ENCODE data around the gene C17orf107.
"Not testable (repeated sequence)": the region's sequence is repeated elsewhere in the genome, so short reads cannot be mapped to it uniquely, and the experiment has no call there.

C17orf107 gene

DNA sequence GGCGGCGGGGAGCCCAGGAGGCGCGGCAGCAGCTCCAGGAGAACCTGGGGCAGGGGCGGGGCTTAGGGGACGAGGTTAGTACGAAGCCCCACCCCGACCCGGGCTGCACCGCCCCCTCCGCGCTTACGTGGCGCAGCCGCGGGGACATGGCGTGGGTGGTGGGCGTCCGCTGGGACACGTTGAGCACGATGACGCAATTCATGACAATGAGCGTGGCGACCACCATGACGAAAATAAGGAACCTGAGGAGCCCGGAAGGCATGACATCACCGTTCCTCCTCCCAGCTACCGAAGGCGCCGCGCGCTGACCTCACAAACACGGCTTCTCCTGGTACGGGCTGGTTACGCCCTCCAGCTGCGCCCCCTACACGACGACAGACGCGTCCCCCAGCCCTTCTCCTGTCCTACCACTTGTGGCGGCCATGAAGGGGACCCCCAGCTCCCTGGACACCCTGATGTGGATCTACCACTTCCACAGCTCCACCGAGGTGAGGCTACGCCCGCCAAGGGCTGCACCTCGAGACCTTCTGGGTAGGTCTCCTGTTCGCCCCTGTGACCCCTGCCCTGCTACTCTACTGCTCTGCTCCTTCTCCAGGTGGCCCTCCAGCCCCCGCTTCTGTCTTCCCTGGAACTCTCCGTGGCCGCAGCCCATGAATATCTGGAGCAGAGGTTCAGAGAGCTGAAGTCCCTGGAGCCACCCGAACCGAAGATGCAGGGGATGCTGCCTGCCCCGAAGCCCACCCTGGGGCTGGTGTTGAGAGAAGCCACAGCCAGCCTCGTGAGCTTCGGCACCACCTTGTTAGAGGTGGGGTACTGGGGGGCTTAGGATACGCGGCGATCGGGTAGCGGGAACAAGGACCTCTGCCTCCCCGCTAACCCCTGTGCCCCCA is at the start of gene C17orf107:
Gene C17orf107 (plus strand): TSS at position 196 of the 890 bp plus-strand sequence. CDS start 227 bp downstream, at position 423.
- DNase-seq: no peak

DNA sequence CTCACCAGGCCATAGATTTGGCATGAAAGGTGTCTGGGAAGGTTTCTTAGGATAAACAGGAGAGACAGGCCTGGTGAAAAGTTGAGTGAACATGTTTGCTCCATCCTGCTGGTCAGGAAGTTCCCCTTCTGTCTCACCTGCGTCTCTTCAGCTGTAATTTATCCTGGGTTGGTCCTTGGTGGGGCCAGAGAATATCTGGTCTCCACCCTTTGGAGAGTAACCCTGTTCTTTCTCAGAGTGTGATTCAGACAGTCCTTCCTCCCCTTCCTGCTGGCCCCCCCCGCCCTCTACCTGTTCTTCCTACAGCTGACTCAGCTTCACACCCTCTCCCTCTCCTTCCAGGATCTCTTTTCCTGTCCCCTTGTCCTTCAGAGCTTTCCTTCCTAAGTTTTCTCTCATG is 49.1 kb upstream of the C17orf107 start:
- no peak for DNase-seq

DNA sequence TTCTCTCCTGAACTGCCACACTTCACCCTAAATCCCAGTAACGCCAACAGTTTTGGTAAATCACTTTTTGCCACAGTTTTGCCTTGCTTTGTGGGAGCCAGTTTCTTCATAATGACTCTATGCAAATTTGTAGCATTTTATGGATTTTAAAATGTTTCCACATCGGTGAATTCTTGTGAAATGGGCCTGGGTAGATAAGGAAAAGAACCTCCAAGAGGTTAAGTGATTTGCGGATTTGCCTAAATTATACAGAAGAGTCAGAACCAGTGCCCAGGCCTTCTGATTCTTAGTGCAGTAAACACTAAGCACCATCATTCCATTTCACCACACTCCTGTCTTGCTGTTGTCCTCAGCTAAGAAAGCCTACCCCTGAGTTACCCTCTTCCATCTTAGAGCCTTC is 48.3 kb upstream of the C17orf107 start:
- DNase-seq: no peak

DNA sequence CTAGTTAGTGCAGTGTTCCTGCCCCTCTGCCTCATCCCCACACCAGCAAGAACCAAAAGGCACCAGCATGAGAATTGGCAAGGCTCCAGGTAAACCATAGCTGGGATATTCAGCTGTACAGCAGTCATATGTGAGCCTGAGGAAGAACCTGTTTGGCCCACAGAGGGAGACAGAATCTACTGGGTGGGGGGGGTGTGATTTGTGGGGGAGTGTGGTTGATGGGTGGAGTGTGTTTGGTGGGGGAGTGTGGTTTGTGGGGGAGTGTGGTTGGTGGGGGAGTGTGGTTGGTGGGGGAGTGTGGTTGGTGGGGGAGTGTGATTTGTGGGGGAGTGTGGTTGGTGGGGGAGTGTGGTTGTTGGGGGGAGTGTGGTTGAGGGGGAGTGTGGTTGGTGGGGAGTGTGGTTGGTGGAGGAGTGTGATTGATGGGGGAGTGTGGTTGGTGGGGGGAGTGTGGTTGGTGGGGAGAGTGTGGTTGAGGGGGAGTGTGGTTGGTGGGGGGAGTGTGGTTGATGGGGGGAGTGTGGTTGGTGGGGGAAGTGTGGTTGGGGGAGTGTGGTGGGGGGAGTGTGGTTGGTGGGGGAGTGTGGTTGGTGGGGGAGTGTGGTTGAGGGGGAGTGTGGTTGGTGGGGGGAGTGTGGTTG is 46.6 kb upstream of the C17orf107 start:
- no peak for DNase-seq

DNA sequence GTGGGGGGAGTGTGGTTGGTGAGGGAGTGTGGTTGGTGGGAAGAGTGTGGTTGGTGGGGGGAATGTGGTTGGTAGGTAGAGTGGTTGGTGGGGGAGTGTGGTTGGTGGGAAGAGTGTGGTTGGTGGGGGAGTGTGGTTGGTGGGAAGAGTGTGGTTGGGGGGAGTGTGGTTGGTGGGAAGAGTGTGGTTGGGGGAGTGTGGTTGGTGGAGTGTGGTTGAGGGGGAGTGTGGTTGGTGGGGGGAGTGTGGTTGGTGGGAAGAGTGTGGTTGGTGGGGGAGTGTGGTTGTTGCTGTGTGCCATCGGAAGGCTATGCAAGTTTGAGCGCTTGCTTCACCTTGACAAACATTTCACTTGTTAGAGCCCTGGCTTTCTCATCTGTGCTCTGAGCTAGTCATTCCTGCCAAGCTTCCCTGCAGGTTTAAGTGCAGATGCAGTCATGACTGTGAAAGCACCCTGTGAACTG is 46.1 kb upstream of the C17orf107 start:
- no peak for DNase-seq

DNA sequence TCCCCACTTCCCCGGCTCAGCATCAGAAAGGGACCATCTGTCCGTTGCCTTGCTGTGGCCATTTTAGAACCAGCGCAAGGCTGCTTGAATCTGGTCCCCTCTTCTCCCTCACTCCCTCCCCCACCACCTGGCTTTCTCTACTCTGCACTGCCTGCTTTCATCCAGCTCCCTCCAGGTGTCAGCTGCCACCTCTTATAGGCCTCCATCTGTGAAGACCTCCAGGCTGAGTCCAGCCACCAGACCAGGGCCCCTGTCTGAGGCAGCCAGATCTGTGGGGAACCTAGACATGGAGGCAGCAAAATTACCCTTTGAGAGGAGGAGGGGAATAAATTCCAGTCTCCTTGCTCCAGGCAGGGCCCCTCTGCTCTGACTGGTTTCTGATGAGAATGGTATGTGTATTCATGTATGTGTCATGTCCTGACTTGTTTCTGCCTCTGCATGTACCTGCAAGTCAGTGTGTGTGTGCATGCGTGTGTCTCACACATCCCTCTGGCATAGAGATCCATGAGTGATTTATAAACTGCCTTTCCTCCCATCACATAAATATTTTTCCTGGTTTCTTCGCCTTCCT is 45.1 kb upstream of the C17orf107 start:
- DNase-seq: no peak

DNA sequence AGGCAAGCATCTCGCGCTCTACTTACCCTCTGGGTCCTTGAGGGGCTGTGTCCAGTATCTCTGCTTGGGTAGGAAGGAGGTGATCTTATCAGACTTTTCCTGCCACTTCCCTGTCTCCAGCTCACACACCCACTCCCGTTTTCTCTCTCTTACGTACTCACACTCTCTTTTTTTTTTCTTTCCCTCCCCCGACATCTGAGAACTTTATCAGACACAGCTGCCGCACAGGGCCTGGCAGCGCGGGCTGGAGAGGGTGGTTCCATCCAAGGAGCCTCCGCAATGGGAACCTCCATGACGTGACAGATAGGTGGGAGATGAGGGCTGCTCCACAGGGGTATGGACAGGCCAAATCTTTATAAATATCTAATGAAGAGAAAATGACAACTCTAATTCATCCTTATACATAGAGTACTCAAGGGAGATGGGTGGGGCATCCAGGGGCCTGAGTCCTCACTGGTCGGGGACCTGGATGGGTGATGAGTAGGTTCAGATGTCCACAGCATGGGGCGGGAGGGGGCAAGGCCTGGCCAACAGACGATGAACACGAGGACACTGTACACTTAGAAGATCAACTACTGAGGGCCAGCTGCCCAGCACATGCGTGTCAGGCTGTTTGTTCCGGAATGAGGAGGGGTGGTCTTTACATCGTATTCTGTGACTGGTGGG is 42.9 kb upstream of the C17orf107 start:
- DNase-seq: no peak

DNA sequence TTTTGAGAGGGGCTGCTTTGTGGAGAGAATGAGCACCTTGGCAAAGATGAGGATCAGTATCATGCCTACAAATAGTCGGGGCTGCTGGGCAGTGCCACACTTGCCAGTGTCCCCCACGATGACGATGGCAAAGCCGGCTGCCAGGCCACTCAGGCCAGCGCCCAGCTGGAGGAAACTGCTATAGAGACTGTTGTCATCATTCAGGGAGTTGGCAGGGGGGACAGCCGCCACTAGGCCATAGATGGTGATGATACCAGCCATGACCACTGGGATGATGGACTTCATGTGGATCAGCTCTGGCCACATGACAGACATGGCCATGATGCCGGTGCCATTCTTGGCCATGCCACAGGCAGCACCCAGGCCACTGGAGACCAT is 42.4 kb upstream of the C17orf107 start:
- no peak for DNase-seq

DNA sequence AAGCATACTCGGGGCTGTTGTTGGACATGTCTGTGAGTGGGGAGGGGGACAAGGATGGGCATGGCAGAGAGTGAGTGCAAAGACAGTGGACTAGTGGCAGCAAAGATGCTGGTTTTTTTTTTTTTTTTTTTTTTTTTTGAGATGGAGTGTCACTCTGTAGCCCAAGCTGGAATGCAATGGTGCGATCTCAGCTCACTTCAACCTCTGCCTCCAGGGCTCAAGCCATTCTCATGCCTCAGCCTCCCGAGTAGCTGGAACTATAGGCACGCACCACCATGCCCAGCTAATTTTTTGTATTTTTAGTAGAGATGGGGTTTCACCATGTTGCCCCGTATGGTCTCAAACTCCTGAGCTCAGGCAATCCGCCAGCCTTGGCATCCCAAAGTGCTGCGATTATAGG is 42.0 kb upstream of the C17orf107 start:
- not testable (repeated sequence) for DNase-seq

DNA sequence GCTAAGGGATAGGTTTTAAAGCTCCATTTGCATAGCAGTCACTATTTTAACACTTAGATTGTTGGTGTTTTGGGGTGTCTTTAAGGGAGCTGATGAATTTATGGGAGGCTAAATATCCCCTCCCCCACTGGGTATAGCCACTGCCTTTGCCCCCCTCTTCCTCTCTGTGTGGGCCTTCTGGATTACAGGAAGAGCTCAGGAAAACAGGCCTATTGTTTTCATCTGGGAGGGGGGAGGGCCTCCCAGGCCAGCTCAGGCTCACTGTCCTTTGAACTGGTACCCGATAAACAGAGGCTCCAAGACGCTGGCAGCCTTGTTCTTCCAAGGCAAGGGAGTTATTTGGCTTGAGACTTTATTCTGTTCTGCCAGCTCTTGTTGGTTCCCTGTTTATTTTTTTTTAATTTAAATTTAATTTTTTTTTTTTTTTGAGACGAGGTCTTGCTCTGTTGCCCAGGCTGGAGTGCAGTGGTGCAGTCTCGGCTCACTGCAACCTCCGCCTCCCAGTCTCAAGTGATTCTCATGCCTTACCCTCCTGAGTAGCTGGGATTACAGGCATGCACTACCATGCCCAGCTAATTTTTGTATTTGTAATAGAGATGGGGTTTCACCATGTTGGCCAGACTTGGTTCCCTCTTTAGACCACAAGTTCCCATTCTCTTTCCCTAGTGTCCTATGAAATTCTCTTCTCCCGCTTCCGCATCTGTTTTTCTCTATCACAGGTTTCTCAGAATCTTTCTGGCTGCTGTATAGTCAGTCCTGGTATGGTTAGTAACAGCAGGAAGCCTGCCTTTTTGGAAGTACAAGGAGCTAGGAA is 41.1 kb upstream of the C17orf107 start:
- no peak for DNase-seq

DNA sequence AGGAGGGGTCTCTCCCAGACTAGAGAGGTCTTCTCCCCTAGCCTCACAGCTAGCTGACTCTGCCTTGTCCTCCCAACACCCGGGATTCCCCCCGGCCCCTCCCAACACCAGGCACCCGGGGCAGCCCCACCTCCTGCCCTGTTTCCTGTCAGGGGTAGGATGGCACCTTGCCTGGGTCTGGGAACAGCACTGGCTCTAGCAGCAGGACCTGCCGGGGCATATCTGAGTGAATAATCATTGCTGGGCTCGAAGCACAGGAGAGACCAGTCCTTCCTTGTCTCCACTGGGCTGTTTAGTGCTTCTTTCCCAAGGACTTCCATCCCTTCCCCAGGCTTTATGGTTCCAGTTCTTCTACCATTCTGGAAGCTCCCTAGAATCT is 40.5 kb upstream of the C17orf107 start:
- DNase-seq: no peak

DNA sequence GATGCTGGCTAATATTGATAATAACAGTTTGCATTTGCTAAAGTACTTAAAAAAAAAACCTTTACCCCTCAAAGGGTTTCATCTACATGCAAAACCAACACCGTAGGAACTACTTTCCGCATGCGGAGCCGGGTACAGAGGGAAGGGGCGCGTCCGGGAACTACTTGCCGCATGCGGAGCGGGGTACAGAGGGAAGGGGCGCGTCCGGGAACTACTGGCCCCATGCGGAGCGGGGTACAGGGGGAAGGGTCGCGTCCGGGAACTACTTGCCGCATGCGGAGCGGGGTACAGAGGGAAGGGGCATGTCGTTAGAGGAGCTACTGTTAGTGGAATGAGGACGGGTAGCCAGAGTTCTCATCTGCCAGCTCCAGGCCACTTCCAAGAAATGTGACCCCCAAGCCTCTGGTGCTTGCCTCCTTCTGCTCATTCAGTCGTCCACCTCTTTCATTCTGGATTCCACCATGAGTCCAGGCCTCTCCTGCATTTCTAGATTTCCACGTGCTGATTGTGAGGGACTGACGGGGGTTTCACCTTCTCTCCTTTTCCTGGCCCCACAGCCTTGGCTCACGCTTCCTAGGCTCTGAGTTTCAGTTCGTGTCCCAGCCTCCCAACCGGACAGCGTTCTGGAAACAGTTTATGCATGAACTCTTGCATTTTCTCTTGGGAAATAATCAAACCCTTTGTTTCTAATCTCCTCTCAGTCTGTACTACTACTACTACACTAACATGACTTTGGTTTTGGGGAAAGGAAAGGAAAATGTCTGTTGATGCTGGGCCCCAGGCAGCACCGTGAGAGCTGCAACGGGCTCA is 39.3 kb upstream of the C17orf107 start:
- DNase-seq: no peak

DNA sequence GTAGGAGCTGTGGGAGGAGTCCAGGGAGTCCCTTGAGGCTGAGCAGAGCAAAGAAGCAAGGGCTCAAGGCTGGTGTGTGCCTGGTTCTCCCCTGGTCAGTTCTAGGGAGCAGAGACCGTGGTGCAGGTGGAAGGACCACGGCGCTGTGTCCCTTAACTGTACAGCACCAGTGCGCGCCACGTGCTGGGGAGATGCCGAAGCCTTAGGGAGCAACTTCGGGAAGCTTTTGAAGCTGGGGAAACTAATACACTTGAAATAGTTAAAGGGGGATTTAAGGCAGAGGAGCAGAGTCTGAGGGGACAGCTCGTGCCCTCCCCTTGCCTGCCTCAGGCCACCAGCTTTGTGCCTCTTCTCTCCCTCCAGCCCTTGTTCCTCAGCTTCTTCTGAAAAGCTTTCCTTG is 38.7 kb upstream of the C17orf107 start:
- DNase-seq: no peak

DNA sequence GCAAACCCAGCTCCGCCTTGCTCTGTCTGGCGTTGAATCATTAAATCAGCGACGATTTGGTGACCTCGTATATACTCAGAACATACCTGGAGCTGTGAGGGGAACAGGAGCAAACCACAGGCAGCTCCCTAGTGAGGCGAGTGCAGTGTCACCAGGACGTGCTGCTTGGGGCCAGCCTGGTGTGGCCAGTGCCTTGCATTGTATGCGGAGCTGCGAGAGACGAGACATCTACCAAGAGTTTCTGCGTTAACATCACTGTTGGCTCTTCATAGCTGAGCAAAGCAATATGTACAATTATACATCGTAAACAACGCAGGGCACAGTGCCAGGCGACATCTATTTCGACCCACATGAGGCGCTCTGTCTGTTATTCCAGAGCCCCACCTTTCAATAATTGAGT is 38.3 kb upstream of the C17orf107 start:
- no peak for DNase-seq

DNA sequence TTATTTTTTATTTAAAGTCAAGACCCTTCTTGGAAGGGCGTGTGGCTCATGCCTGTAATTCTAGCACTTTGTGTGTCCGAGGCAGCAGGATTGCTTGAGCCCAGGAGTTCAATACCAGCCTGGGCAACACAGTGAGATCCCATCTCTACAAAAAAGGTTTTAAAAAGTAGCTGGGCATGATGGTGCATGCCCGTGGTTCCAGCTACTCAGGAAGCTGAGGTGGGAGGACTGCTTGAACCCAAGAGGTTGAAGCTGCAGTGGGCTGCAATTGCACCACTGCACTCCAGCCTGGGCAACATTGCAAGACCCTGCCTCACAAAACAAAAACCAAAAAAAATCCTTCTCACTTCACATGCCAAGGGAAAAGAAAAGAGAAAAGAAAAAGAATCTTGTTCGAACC is 36.6 kb upstream of the C17orf107 start:
- DNase-seq: no peak

DNA sequence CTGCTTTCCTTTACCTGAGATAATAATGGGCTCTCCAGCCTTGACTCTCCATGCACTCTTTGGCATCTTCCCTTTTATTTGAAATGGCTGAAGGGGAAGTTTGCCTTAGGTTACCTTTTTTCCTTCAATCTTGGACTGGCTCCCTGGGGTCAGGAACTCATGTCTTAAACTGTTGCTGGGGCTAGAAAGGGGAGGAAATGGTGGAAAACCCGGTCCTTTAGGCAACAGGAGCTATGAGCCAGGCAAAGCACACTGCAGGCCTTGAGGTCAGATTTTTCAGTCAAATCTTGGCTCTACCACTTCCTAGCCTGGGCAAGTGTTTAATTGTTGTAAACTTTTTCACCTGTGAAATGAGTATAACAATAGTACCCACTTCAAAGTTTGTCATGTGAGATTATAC is 36.0 kb upstream of the C17orf107 start:
- DNase-seq: no peak

DNA sequence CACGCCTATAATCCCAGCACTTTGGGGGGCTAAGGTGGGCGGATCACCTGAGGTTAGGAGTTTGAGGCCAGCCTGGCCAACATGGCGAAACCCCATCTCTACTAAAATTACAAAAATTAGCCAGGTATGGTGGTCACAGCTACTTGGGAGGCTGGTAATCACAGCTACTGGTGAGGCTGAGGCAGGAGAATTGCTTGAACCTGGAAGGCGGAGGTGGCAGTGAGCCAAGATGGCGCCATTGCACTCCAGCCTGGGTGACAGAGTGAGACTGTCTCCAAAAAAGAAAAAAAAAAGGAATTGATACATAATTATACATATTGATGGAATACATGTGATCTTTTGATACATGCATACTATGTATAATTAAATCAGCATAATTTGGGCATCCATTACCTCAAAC is 31.8 kb upstream of the C17orf107 start:
- not testable (repeated sequence) for DNase-seq

DNA sequence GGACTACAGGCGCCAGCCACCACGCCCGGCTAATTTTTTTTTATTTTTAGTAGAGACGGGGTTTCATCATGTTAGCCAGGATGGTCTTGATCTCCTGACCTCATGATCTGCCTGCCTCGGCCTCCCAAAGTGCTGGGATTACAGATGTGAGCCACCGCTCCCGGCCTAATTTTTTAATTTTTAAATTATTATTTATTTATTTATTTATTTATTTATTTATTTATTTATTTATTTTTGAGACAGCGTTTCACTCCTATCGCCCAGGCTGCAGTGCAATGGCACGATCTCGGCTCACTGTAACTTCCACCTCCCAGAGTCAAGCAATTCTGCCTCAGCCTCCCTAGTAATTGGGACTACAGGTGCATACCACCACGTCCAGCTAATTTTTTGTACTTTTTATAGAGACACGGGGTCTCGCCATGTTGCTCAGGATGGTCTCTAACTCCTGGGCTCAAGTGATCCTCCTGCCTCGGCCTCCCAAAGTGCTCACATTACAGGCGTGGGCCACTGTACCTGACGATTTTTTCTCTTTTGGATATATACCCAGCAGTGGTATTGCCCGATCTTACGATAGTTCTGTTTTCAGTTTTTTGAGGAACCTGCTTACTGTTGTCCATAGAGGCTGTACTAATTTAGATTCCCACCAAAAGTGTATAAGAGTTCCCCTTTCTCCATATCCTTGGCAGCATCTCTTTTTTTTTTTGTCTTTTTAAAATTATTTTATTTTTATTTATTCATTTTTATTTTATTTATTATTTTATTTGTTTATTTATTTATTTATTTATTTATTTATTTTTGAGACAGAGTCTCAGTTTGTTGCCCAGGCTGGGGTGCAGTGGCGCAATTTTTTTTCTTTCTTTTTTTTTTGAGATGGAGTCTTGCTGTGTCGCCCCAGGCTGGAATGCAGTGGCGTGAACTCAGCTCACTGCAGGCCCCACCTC is 30.0 kb upstream of the C17orf107 start:
- not testable (repeated sequence) for DNase-seq

DNA sequence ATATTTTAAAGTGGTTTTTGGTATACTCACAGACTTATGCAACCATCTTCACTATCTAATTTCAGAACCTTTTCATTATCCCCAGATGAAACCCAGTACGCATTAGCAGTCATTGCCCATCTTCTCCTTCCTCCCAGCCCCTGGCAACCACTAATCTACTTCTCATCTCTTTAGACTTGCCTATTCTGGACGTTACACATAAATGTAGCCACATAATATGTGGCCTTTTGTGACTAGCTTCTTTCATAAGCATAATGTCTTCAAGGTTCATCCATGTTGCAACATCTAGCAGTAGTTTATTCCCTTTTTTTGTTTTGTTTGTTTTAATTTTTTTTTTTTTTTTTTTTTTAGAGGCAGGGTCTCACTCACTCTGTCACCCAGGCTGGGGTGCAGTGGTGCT is 28.5 kb upstream of the C17orf107 start:
- no peak for DNase-seq

DNA sequence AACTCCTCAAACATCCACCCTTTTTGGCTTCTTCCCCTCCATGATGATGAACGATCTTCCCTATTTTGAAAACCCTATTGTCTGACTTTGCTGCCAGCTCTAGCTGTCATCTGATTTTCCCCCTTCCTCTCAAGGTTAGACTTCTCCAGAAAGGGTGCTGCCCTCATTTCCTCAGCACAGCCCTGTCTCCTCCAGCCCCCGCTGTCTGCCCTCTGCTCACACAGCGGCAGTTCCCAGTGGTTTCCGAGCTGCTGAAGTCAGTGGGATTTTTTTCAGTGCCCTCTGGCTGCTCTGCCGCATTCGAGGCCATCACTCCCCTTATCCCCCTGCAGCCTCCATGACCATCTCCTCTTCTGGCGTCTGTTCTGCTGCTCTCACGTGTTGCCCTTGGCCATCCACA is 26.6 kb upstream of the C17orf107 start:
- no peak for DNase-seq

DNA sequence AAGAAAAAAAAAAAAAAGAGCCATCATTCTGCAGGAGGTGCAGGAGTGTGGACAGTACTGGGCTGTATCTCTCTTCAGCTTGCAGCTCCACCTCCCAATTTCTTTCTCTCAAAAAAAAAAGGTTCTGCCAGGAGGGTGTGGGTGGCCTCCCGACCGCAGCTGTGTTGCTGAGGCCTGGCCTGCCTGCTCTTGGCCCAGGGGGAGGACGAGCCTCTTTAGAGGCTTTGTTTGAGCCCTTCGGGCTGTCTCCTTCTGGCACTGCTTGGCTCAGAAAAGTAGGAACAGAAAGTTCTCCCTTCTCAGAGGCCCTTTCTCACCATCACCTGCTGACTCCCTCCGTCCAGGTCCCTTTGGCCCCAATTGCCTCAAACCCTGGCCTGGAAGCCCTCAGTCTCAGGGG is 22.2 kb upstream of the C17orf107 start:
- no peak for DNase-seq

Data from NCI-H1417 treated with DMSO at 0.1 percent for 48 hours (cell line).